GM19238 (cell line): ENCODE data around the gene IFNL2.

ENCODE experiments used
- DNase-seq: peaks from one replicate; pipeline ENCODE4 v3.0.0; 2011; ENCODE audit warnings: low spot score; ENCODE audit not compliant: insufficient read length

Gene IFNL2

GRCh38 chr19:39316627-39317321, 48.6 kb downstream of the IFNL2 start:
- no peak for DNase-seq

GRCh38 chr19:39317476-39317875, 49.3 kb downstream of the IFNL2 start:
- no peak for DNase-seq

GRCh38 chr19:39318071-39318470, 49.9 kb downstream of the IFNL2 start:
- no peak for DNase-seq

- DNase-seq, result no peak
These were observed 50.5 kb downstream of the IFNL2 start for GRCh38 chr19:39318690-39319089.

- DNase-seq, result no peak
These were observed 51.1 kb downstream of the IFNL2 start for GRCh38 chr19:39319098-39319891.
